Hepatocyte (in vitro differentiated cells): ENCODE data around the gene VPS4A.

ENCODE experiments used
- CTCF ChIP-seq: fragments of 200-600 bp; sonication (generic); IDR thresholded peaks from 2 replicates; pipeline ENCODE4 v1.5.1; 2016; ENCODE audit warnings: antibody characterized with exemption, mild to moderate bottlenecking; ENCODE audit not compliant: poor library complexity
- EZH2 ChIP-seq: fragments of 200-600 bp; sonication (generic); IDR thresholded peaks from 2 replicates; pipeline ENCODE4 v1.6.1; 2016; ENCODE audit warnings: antibody characterized with exemption, mild to moderate bottlenecking, borderline replicate concordance
- EZH2phosphoT487 ChIP-seq: fragments of 200-600 bp; sonication (generic); IDR thresholded peaks from one replicate; pipeline ENCODE4 v1.6.1; 2018; ENCODE audit warnings: antibody characterized with exemption, mild to moderate bottlenecking, low read depth, moderate library complexity; ENCODE audit not compliant: unreplicated experiment, severe bottlenecking

GRCh38 chr16:69302301-69302700 is 8.8 kb upstream of the VPS4A start:
- TF ChIP-seq CTCF (no peak), EZH2phosphoT487 (no peak), EZH2 (no peak)
